Stimulated activated CD8-positive, alpha-beta memory T cell treated with anti-CD3 and anti-CD28 coated beads, Interleukin-4, amount 100 ng/mL, for 4 hours (primary cell): ENCODE data around the gene CHST8.

Experiments used
- DNase-seq, 2 donors: peaks; one replicate each; pipeline ENCODE4 v3.0.0-alpha.2; 2020; ENCODE audit warnings: low read depth in 2 of 2, low spot score in 1 of 2

CHST8 gene

DNA sequence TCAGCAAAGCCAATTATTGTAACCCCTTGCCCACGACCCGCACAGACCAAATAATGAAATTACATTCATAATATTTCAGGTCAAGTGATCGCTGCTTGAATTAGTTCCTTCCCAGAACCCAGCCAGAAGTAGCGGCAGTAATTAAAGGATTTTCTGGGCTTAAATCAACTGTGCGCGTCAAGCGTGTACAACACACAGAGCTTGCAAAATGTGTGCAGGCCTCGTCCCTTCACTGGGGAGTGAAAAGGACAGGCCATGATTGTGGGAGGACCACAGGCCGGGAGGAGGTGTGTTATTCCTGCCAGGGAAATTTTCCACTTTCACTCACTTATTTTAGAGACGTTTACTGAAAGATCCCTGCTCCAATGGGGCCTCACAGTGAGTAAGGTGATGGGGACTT, 84.9 kb downstream of the CHST8 start:
- DNase-seq, result no peak

- DNase-seq, result no peak
These were observed 90.5 kb downstream of the CHST8 start for GRCh38 chr19:33712268-33712667.

GRCh38 chr19:33713194-33713593, 91.4 kb downstream of the CHST8 start:
- no peak for DNase-seq

DNA sequence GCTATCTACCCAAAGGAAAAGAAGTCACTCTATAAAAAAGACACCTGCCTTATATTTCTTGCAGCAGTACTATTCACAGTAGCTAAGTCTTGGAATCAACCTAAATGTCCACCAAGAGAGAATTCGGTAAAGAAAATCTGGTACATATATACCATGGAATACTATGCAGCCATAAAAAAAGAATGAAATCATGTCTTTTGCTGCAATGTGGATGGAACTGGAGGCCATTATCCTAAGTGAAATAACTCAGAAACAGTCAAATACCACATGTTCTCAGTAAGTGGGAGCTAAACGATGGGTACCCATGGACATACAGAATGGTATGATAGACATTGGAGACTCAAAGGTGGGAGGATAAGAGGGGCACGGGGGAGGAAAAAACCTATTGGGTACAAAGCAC, 92.4 kb downstream of the CHST8 start:
- DNase-seq, result no peak

GRCh38 chr19:33715462-33715861, 93.7 kb downstream of the CHST8 start:
- no peak for DNase-seq

DNA sequence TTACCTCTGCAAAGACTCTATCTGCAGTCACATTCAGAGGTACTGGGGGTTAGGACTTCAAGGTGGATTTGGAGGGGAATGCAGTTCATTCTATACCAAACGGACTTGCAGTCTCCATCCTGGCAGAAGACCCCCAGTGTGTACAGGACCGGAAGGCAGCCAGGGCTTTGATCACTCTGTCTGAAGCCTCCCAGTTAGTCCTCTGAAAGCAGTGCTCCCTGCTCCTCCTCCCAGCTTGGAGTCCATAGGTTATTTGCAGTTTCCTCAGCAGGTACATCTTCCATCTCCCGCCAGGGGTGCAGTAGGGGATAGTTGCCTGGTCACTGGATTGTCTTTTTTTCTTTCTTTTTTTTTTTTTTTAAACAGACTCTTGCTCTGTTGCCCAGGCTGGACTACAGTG, 96.1 kb downstream of the CHST8 start:
- DNase-seq, result no peak

- no peak for DNase-seq
These were observed 97.0 kb downstream of the CHST8 start for GRCh38 chr19:33718651-33719254.

GRCh38 chr19:33719366-33720154, 97.8 kb downstream of the CHST8 start:
- no peak for DNase-seq

DNA sequence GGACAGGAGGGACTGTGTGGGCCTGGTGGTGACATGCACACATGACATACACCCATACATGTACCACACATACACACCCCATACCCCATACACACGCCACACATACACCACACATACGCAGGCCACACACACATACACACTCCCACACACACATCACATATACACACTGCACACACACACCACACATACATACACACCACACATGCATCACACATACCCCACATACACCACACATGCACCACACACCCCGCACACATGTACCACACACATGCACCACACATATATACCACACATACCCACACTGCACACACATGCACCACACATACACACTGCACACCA, 98.4 kb downstream of the CHST8 start:
- DNase-seq, result no peak

- DNase-seq, result no peak
These were observed 99.2 kb downstream of the CHST8 start for GRCh38 chr19:33720691-33721682.

DNA sequence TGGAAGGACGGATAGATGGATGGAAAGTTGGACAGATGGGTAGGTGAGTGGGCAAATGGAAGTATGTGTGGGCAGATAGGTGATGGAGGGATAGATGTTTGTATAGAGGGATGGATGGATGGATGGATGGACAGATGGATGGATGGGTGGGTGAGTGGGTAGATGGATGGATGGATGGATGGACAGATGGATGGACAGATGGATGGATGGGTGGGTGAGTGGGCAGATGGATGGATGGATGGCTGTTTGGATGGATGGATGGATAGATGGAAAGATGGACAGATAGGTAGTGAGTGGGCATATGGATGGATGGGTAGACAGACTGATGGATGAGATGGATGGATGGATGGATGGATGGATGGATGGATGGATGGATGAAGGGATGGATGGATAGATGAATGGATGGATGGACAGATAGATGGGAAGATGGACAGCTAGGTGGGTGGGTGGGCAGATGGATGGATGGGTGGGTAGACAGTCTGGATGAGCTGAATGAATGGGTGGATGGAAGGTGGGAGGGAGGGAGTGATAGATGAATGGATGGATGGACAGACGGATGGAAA, 100.1 kb downstream of the CHST8 start:
- no peak for DNase-seq

GRCh38 chr19:33722456-33723239, 100.9 kb downstream of the CHST8 start:
- no peak for DNase-seq

- DNase-seq, result no peak
These were observed 101.8 kb downstream of the CHST8 start for GRCh38 chr19:33723512-33723911.

- no peak for DNase-seq
These were observed 102.4 kb downstream of the CHST8 start for GRCh38 chr19:33724021-33724720.

GRCh38 chr19:33724721-33725060, 102.9 kb downstream of the CHST8 start:
- no peak for DNase-seq

GRCh38 chr19:33725567-33725966, 103.8 kb downstream of the CHST8 start:
- DNase-seq, result no peak

GRCh38 chr19:33726756-33727155, 105.0 kb downstream of the CHST8 start:
- no peak for DNase-seq

DNA sequence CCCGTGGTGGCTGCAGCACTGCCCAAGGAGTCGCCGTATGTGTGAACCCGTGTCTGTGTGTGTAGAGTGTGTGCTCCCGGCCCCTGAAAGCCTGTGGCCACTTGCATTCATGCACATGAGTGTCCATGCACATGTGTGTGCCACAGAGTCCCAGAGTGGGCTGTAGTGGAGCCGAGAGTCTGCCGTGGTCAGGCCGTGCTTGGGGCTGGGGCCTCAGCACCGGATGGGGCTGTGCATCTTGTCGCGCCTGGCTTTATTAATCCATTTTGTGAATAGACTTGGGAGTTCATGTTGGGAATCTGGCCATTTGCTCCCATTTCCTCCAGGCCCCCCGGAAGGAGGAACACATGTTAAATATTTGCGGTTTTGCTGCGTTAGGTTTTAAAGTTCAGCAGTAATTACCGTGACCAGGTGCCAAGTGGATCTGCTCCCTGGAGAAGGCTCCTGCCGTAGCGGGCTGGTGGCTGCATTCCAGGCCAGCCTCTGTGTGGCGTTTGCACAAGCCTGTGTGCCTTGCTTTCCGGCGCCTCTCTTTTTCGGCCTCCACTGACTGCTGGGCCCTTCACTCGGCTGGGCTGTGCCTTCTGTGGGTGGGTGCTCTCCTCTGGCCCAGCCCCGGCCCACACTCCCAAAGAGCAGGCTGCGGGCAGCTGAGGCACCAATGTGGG, 105.7 kb downstream of the CHST8 start:
- no peak for DNase-seq

- DNase-seq, result no peak
These were observed 106.4 kb downstream of the CHST8 start for GRCh38 chr19:33728141-33728540.
